Progenitor cell of endocrine pancreas (in vitro differentiated cells): ENCODE data around the gene ARL3. TPM values are rescaled to one million over a fixed set of nuclear protein-coding genes. Genes with fewer than 3 reads are reported as not detected.
A peak's percentile ranks its signal among the peaks of the same experiment; 100 is the strongest.

Source experiments
- DNase-seq: peaks from one replicate; pipeline ENCODE4 v3.0.0; 2021; ENCODE audit warnings: low spot score; ENCODE audit not compliant: unreplicated experiment
- H3K27ac Mint-ChIP-seq: 2 replicates; pipeline ENCODE4 v1.8.0; 2021; ENCODE audit warnings: mild to moderate bottlenecking, moderate library complexity, mixed read lengths
- H3K27me3 Mint-ChIP-seq: 2 replicates; pipeline ENCODE4 v1.8.0; 2021; ENCODE audit warnings: mixed read lengths
- H3K36me3 Mint-ChIP-seq: 2 replicates; pipeline ENCODE4 v1.8.0; 2022; ENCODE audit warnings: mixed read lengths; ENCODE audit not compliant: insufficient read depth
- H3K4me1 Mint-ChIP-seq: 2 replicates; pipeline ENCODE4 v1.8.0; 2021; ENCODE audit warnings: low read depth, mixed read lengths
- H3K4me3 Mint-ChIP-seq: 2 replicates; pipeline ENCODE4 v1.8.0; 2021; ENCODE audit warnings: low read depth, mild to moderate bottlenecking, moderate library complexity, mixed read lengths
- H3K9me3 Mint-ChIP-seq: 2 replicates; pipeline ENCODE4 v1.8.0; 2021; ENCODE audit warnings: low read depth, mixed read lengths
- CTCF ChIP-seq: fragments of 200-600 bp; sonication (generic); IDR thresholded peaks from one replicate; pipeline ENCODE4 v1.5.0; 2021; ENCODE audit warnings: antibody characterized with exemption, mild to moderate bottlenecking; ENCODE audit not compliant: unreplicated experiment
- total RNA-seq: library from RNA; stranded (reverse); gene quantifications from 2 replicates; pipeline ENCODE4 v1.2.1, GENCODE V29; 2021

Gene ARL3
- total RNA-seq, 1 donor from 2014 or later: 25.0 TPM

- no peak overlapping the region for H3K4me3 Mint-ChIP-seq
- H3K27me3 Mint-ChIP-seq: no peaks in the 10 kb centered on the region
- H3K36me3 Mint-ChIP-seq: peaks cover 13% of the 10 kb centered on the region
- DNase-seq: no peak
- H3K27ac Mint-ChIP-seq: no peak overlapping the region
- no peaks in the 10 kb centered on the region for H3K9me3 Mint-ChIP-seq
- no peak for TF ChIP-seq CTCF
- peaks cover 36% of the 10 kb centered on the region for H3K4me1 Mint-ChIP-seq
These were observed 34.6 kb downstream of the ARL3 start for GRCh38 chr10:102679596-102679995.

DNA sequence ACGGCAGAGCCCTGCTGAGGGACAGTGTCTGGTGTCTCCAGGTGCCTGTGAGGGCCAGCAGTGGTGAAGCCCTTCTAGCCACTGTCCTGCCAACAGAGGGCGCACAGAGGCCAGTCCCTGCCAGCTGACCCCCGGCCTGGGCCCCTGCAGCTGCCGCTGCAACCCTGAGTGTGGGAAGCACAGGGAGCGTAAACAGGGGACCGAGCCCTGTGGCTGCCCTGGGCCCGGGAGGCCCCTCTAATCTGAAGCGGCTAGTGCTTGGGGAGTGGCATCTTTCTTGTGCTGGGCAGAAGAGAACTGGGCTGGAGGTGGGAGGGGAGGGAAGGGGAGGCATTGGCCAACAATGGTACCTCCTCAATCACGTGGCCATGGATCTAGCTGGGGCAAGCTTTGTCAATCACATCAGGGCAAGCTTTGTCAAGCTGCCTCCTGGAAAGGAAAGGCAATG lies 35.3 kb downstream of the ARL3 start:
- Mint-ChIP-seq H3K4me3 (no peak overlapping the region), H3K36me3 (peaks cover 12% of the 10 kb centered on the region), H3K27ac (peak overlapping the region; percentile 29), H3K4me1 (peaks cover 41% of the 10 kb centered on the region), H3K27me3 (no peaks in the 10 kb centered on the region), H3K9me3 (no peaks in the 10 kb centered on the region)
- DNase-seq: peak; percentile 70
- TF ChIP-seq CTCF: peak; percentile 82

DNA sequence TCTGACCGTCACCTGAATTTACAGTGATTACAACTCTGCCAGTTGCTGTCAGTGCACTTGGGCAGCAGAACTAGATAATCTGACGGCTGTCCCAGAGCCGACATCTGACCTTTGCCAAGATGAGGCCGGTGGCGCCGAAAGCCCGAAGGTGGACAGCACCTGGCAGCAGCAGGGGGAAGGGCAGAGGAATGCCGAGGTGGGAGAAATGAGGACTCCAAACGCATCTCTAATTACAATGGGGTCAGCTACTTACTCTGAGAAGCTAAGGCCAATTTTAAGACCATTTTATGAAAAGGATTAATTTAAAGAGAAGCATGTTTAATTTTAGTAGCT lies 36.2 kb downstream of the ARL3 start:
- peaks cover 45% of the 10 kb centered on the region for H3K4me1 Mint-ChIP-seq
- H3K27ac Mint-ChIP-seq: no peak overlapping the region
- DNase-seq: no peak
- H3K27me3 Mint-ChIP-seq: no peaks in the 10 kb centered on the region
- H3K9me3 Mint-ChIP-seq: no peaks in the 10 kb centered on the region
- TF ChIP-seq CTCF: no peak
- H3K4me3 Mint-ChIP-seq: no peak overlapping the region
- peaks cover 9% of the 10 kb centered on the region for H3K36me3 Mint-ChIP-seq

DNA sequence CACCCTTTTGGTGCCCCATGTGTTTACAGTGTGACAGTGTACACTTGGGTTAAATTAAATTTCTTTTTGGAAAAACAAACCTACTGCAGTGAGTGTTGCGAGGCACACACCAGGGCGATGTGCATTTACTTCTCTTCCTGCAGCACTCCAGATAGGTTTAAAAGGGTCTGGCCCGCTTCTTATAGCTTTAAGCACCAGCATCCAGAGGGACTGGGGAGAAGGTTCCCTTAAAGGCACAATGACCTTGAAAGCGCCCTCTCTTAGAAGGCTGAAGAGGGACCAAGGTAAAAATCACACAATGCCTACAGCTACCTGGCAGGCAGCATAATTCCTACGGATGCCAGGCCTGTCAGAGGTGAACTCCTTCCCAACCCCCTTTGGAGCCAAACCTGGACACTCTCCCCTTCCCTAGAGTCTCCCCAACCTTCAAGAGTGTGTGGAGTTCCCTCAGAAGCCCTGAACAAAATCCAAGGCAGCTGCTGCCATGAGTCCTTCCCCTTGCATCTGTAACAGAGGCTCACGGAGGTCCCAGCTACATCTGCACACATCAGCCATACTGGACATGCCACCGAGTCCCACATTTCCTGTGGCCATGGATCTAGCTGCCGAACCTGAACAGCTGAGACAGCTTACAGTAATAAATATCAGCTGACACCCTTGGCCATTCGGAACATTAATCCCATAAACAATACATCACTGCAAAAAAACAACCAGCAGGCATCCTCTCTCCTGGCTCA lies 36.7 kb downstream of the ARL3 start:
- no peaks in the 10 kb centered on the region for H3K27me3 Mint-ChIP-seq
- no peak overlapping the region for H3K27ac Mint-ChIP-seq
- TF ChIP-seq CTCF: no peak
- DNase-seq: no peak
- H3K4me3 Mint-ChIP-seq: no peak overlapping the region
- peaks cover 8% of the 10 kb centered on the region for H3K36me3 Mint-ChIP-seq
- peaks cover 45% of the 10 kb centered on the region for H3K4me1 Mint-ChIP-seq
- no peaks in the 10 kb centered on the region for H3K9me3 Mint-ChIP-seq

GRCh38 chr10:102676534-102677315 lies 37.5 kb downstream of the ARL3 start:
- no peak overlapping the region for H3K27ac Mint-ChIP-seq

More at GRCh38 chr10:102676534-102677315, 37.5 kb downstream of the ARL3 start:
- no peaks in the 10 kb centered on the region for H3K27me3 Mint-ChIP-seq
- peaks cover 45% of the 10 kb centered on the region for H3K4me1 Mint-ChIP-seq
- no peak overlapping the region for H3K4me3 Mint-ChIP-seq
- DNase-seq: no peak
- no peaks in the 10 kb centered on the region for H3K9me3 Mint-ChIP-seq
- TF ChIP-seq CTCF: no peak
- peaks cover 4% of the 10 kb centered on the region for H3K36me3 Mint-ChIP-seq
